Stimulated activated CD4-positive, alpha-beta T cell treated with anti-CD3 and anti-CD28 coated beads, TNF-alpha, amount 100 ng/mL, for 4 hours (primary cell): Measurements from ENCODE around the gene CTIF.
"Not testable (repeated sequence)": the region's sequence is repeated elsewhere in the genome, so short reads cannot be mapped to it uniquely, and the experiment has no call there.

ENCODE experiments used
- DNase-seq, 3 experiments: peaks; one replicate each; pipeline ENCODE4 v3.0.0-alpha.2; 2020; ENCODE audit warnings: low read depth in 3 of 3

Gene CTIF

DNA sequence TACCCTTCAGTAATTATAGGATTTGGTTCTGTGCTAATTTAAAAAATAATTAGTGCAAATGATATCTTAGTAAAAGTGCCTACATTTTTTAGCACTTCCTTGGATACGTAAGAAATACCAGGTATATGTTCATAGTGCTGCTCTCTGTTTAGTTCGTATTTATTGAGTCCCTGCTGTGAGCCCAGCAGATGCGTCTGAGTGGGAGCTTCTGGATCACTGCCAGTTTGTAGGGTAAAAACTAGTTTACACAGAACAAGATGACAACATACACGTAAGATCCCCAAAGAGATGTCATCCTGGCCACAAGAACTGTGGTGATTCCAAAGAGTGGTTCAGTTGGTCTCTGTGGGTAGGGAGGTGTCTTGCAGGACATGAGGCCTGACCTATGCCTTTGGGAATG, 103.2 kb downstream of the CTIF start:
- DNase-seq: no peak

DNA sequence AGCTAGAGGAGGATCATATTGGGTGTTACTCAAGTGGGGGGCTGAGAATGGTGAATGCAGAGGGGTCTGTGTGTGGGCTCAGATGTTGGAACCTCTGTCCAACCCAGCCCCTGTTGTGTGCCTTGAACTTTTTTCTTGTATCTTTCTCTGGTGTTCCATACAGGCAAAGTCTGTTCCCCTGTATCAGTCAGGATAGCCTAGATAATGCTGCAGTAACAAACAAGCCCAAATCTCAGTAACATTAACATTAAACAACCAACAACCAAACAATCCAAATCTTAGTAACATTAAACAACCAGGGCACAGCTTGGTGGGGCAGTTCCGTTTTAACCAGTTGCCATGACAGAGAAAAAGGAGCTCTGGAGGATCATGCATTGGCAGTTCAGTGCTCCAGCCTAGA, 103.7 kb downstream of the CTIF start:
- no peak for DNase-seq

DNA sequence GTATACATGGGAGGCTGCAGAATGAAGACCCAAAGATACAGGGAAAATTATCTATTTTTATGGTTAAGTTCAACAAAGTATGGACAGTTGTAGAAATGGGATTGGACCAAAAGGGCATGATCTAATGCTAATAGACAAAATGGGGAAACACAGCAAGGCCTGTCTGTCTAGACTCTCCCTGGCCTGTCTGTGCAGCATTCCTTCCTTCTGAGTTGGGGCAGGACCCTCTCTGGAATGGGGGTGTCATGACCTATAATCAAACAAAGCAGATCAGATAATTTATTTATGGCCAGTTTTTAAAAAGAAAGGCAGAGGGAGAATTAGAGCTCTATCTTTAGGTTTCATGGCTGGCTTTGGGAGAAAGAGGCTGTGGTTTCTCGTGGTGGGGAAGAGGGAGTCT, 104.4 kb downstream of the CTIF start:
- DNase-seq: no peak

DNA sequence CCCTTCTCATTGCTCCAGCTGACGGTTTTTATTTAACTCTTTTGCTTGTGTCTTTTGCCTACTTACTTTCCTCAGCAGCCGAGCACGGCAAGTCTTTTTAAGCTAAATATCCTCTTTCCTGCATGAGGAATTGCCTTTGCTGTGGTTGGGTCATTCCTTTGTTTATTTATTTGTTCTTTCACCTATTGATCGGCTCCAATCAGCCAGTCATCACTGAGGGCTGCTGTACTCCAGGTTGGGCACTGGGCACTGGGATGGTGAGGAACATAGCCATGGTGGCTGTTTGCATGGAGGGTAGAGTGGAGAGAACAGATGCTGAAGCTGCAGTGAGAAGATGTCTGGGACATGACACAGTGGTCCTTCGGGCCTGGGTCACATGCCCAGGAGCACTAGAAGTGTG, 105.2 kb downstream of the CTIF start:
- DNase-seq: no peak

DNA sequence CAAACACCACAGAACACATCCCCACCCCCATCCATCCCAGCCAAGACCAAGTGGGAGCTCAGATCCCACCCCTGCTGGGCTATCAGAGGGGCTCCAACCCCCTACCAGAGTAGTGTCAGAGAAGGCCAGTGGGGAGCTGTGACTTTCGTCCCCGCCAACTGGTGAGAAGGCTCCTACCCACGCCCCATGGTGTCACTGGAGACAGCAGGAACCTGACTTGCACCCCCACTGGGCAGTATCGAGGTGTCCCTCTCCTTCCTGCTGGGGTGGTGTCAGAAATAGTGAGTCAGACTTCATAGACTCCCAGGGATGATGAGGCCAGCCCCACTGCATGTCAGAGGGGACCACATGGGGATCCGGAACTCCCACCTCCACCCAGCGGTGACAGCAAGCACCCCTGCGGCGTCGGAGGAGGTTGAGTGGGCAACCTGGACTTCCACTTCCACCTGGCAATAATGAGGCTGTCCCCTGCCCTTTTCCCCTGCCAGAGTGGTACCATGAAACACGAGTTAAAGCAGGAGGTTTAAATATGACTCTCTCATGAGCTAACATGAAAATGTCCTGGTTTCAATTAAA, 106.7 kb downstream of the CTIF start:
- no peak for DNase-seq

DNA sequence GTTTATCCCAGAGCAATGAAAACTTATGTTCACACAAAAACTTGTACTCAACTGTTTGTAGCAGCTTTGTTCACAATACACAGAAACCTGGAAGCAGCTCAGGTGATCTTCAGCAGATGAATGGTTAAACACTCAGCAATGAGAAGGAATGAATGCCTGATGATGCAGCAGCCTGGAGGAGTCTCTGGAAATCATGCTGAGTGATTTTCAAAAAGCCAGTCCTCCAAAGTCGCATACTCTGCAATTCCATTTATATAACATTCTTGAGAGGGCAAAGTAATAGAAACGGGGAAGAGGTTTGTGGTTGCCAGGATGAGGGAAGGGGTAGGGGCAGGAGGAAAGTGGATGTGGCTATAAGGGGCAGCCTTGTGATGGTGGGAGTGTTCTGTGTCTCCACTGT, 108.1 kb downstream of the CTIF start:
- DNase-seq: no peak

DNA sequence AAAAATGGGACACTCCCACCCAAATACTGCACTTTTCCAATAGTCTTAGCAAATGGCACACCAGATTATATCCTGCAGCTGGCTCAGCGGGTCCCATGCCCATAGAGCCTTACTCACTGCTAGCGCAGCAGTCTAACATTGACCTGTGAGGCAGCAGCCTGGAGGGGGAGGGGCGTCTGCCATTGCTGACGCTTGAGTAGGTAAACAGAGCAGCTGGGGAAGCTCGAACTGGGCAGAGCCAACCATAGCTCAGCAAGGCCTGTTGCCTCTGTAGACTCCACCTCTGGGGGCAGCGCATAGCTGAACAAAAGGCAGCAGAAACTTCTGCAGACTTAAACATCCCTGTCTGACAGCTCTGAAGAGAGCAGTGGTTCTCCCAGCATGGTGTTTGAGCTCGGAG, 110.4 kb downstream of the CTIF start:
- DNase-seq: no peak

DNA sequence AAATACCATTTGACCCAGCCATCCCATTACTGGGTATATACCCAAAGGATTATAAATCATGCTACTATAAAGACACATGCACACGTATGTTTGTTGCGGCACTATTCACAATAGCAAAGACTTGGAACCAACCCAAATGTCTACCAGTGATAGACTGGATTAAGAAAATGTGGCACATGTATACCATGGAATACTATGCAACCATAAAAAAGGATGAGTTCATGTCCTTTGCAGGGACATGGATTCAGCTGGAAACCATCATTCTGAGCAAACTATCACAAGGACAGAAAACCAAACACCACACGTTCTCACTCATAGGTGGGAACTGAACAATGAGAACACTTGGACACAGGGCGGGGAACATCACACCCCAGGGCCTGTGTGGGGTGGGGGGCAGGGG, 115.8 kb downstream of the CTIF start:
- not testable (repeated sequence) for DNase-seq

DNA sequence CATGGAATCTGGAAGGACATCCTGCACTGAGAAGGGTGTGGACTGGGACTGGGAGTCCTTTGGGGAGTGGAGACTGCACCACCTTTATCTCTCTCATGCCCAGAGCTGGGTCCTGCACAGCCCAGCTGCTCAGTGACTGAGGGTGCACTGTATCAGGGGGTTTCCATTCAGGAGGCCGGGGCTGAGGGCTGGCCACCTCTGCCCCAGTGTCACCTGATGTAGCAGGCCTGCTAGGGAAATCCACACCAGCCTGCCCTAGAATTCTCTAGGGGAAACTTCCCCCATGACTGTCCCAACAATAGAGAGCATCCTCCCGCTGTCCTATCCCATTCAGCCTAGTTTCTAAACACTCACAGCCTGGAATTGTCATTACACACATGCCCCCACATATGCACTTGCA, 116.7 kb downstream of the CTIF start:
- no peak for DNase-seq

DNA sequence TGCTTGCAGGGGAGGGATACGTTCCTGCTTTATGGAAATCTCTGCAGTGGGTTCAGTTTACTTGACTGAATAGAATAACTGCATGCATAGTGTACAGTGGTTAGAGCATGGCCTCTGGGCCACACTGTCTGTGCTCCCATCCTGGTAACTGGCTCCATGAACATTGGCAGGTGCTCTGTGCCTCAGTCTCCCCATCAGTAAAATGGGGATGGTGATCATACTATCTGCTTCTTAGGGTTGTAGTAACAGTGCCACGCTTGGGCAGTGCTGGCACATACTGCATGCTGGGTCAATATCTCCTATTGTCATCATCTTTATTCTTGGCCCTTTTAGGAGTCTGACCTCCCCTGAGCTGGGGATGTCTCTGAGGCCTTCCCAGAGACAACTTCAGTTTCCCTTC, 117.3 kb downstream of the CTIF start:
- DNase-seq: no peak

DNA sequence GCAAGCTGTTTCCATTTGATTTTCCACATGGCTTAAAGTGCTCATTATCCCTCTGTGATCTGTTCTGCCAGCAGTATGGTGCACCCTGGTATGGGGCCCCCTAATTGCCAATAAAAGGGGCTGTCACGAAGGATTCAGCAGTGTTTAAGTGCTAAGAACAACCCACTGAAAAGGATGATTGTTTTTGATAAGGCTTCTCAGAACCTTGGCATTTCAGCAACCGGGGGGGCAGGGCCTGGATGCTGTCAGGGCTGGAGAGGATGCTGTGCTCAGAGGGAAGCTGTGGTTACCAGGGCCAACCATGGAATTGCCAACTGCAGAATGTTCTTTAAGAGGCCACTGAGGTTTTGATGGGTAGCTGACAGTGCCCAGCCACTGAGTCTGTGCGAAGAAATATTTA, 117.8 kb downstream of the CTIF start:
- DNase-seq: no peak

DNA sequence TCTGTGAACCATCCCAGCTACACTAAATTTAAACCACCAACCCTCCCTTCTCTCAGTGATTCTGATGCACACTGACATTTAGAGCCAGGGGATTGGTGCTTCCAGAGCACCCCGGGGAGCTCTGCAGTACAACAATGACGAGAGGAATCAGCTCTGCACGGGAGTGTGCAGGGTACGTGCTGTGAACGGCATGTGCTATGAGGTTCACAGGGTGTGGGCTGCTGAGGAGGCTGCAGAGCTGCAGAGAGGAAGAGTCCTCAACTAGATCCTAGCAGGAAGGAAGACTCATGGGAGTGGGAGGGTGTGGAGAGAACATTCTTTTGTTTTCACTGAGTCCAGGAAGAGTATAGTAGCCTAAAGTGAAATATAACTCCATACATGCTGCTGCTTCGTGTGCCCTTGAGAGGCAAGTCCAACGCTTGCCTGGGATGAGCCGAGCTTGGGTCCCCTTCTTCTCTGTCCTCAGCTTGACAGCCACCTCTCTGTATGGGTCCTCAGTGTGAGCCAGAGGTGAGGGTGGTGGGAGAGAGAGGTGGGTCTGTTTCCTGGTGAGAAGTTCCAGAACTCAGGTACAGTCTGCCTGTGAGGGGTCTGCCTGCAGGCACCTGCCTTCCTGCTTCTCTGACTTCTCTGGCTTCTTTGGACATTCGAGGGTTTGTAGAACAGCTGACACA, 118.8 kb downstream of the CTIF start:
- no peak for DNase-seq

DNA sequence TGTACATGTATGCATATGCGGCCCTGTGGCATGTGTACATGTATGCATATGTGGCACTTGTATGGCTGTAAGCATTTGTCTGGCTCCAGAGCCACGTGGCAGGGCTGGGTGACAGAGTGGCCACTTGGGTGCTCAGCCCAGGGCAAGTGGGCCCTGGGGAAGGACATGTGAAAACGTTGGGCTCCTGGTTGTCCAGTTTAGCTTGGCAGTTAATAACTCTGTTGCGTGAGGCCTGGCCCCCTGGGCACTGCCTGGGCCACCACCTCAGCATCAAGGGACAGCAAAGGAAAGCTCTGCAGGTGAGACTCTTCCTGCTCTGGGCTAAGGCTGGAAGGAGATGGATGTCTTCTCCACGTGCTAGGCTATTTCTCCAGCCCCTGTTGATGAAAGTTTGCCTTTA, 119.9 kb downstream of the CTIF start:
- no peak for DNase-seq

DNA sequence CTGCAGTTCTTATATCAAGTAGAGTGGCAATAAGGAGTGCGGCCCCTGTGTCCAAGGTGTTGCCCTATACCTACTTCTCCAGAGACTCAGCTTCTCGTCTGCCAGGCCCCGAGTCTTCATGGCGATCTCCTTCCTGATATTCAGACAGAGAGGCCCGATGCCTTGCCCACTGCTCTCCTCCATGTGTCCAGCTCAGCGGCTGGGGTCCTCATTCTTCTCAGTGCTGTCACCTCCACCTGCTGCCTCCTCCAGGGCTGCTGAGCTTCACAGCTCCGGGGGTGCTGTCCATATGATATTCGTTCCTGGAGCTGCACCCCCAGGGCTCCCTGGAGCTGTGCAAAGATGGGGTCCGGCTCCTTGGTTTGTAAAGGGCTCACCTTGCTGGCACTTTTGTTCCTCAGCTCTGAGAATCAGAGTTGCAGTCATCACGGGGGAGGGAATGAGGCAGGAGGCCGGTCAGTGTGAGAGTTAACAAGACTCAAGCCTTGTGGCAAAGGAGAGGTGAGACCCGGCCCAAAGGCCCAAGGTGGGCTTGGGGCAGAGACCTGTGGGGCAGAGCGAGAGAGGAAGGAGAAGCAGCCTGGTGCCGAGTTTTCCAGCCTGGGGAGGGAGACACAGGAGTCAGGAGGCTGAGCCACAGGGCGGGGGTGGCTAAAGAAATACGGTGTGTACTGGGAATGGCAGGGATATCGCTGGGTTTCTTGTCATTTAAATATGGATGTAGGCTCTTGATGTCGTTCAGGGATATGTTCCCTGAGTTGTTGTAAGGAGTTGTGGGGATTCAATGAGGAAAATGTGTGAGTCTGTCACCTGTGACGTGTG, 120.6 kb downstream of the CTIF start:
- DNase-seq: no peak

DNA sequence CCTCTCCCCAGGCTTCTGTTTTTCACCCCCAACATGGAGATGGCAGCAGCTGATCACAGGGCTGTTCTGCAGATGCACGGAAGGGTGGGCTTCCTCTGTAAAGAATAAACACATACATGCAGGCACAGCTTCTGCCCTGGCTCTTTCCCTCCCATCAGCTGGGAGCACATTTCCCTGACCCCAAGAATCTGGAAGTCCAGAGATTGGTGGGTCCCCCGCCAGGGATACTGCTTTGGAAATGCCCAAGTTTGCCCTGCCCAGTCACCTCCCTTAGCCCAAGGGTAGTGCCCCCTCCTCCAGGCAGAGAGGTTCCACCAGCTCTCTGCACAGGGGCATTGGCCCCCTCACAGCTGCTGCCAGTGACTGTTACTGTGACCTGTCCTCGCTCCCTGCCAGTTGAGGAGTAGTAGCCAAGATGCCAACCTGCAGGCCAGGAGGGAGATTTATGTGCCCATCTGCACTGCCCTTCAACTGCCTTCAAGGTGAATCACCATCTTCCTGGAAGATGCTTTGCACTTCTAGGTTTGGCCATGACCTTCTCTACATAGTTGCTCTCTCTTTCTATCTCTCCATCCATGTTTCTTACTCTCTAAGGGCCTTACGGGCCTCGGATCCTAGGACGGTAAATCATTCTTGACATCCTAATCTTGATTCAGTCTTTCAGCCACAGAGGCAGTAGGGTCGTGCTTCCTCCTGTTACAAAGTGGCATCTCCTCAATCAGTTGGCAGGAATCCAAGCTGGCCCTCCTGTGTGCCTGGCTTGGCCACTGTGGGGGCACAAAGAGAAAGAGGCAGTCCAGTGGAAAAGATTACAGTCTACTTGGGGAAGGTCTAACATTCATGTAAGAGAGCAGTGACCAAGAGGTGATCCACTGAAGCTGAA, 121.8 kb downstream of the CTIF start:
- DNase-seq: no peak

DNA sequence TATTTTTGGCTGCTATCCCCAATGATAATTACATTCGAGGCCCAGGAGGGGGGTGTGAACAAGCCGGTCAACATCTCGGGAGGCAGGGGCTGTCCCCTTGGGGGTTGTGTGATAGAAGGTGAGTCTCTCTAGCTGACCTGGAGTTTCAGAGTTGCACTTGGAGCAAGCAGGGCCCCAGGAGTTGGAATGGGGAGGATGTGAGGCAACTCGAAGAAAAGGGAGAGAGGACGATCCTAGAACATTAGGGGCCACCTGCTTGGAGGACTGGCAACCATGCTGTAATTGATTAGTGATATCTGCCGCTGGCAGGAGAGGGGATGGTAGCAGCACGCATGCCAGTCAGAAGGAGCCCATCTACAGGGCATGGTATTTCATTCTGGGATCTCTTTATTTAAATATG, 122.6 kb downstream of the CTIF start:
- no peak for DNase-seq

DNA sequence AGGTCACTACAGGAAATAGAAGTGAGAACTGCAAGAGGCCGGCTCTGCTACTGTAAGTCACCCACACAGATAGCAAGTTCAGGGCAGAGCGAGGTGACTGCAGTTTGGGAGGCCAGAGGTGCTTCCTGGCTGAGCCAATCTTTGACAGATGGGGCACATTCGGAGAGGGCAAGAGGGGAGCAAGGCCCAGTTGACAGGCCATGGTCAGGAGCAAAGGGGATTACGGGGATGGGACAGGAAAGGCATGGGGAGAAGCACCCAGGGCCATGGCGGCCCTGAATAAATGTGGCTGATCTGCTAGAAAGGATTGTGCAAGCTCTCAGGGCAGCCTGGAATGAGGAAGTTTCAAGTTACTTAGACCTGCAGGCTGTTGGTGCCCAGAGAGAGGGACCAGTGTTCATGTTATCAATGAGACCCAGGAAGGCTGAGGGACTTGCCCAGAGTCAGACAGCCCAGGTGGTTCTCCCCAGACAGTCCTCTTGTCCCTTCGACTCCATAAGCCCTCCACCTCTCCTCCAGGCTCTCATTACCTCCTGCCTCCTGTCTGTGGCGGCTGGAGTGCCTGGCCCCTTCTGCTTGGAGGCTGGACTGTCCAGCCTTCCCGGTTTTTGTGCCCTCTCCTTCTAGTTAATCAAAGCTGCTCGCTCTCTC, 123.3 kb downstream of the CTIF start:
- DNase-seq: no peak

DNA sequence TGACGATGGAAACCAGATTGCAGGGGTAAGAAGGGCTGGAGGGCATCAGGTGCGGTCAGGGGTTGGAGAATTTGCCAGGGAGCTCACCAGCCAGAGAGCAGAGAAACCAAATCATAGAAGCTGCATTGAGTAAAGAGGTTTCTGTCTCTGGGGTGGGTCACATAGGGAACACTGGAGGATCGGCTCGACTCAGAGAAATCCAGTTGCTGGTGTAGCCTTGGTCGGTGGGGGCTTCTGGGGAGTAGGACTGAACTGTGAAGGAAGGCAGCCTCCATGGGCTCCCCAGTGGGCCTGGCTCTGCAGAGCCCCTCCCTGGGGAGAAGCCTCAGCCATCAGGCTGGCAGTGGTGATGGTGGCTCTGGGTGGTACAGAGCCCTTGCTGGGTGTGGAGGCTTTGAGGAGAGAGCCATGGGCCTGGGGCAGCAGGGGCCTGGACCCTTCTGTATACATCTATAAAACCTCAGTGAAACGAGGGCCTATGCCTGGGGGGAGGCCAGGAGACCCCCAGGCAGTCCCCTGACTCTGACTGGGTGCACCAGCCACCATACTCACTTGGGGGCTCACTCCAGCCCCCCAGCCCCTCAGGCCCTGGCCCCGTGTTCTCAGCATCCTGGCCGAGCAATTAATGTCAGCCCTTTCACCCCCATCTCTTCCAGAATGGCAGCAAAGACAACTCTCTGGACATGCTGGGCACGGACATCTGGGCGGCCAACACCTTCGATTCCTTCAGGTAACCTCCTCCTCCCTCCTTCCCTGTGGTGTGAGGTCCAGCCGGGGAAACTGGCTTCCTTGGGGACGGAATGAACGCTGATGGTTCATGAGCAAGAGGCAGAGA, 124.5 kb downstream of the CTIF start:
- no peak for DNase-seq

DNA sequence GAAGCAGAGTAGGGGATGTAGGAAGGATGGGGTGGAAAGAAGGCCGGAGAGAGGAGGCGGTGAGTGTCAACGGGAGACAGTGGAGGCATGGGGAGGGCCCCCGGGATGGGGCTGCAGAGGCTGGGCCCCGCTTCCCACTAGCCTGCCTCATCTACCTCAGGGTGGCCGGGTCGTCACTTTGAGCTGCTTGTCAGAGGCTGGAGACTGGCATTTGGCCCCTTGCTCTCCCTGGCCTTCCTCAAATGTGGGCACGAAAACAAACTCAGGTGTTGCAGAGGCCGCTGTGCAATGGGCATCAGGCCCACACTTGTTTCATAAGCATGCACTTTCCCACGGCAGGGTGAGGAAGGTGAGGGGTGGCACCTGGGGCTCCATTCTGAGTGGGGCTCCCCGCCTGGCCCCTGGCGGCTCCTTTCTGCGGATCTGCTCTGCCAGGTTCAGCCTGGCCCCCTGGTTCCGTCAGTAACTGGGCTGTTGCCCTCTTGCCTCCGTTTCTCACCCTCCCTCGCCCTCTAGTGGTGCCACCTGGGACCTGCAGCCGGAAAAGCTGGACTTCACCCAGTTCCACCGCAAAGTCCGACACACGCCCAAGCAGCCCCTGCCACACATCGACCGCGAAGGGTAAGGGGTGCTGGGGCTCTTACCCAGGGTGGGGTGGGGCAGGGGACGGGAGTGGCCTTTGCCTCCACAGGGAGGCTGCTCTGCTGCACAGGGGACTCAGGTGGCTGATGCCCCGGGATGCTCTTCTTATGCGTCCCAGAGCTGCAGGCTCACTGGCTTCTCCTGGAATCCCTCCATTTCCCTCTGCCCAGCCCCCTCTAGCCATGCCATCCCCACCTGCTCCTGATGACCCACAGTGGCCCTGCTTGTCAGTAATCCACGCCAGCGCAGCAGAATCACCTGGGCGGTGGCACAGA, 125.4 kb downstream of the CTIF start:
- DNase-seq: peak; percentile 13 to 28 (median 23)

DNA sequence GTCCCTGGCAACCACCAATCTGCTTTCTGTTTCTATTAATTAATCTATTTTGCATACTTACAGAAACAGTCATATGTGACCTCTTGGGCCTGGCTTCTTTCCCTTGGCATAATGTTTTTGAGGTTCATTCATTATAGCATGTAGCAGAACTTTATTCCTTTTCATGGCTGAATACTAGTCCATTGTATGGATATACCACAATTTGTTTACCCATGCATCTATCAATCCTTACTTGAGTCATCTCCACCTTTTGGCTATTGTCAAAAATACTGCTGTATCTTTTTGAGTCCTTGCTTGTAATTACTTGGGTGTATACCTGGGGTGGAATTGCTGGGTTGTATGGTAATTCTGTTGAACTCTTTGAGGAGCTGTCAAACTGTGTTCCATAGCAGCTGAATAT, 126.8 kb downstream of the CTIF start:
- DNase-seq: no peak
